ENCODE results near the gene SCARB2.

The SCARB2 gene

DNA sequence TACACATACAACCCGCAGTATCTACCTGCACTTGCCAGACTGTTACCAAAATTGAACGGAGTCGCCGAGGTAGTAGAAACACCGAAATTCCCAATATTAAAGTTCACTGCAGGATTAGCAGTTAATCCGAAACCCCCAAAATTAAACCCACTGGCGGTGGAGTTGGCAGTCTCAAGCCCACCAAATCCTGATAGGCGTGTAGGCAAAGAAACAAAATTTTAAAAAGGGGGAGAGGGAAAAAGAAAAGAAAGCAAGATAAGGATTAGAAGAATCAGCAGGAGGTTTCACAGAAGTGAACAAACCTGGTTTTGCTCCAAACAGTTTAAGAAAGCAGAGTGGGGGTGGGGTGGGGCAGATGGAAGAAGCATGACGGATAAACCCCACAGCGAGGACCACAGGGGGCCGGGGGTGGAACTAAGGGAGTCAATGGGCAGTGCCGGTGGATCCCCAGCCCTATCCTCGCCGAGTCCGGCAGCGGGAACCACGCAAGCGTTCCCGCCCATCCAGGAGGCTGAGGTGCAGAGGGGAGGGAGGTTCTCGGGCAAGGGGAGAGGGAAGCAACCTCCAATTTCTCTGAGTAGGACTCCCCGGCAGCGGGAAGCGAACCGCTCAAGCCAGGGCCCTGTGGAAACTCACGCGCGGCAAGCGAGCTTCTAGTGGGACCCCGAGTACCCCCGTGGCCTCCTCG lies 66.0 kb downstream of the SCARB2 start:
- ATAC-seq = peak; percentile 14 to 39

- ATAC-seq = no peak
Observed at GRCh38 chr4:76144546-76144945, 69.1 kb downstream of the SCARB2 start.

- ATAC-seq = no peak
Observed at GRCh38 chr4:76141241-76141640, 72.4 kb downstream of the SCARB2 start.

GRCh38 chr4:76127754-76128153 lies 85.9 kb downstream of the SCARB2 start:
- no peak for ATAC-seq

GRCh38 chr4:76125816-76126215 lies 87.8 kb downstream of the SCARB2 start:
- ATAC-seq = no peak

DNA sequence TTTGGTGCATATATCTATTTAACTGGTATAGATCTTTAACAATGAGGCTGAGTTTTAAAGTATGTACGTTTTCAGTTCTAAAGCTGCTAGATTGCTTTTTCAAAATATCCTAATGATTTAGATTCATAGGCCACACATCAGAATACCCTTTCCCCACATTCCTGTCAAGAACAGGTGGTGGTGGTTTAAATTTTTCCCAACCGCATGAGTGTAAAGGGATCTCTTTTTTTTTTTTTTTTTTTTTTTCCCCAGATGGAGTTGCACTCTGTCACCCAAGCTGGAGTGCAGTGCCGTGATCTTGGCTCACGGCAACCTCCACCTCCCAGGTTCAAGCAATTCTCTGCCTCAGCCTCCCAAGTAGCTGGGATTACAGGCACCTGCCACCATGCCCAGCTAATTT lies 93.4 kb downstream of the SCARB2 start:
- no peak for ATAC-seq

DNA sequence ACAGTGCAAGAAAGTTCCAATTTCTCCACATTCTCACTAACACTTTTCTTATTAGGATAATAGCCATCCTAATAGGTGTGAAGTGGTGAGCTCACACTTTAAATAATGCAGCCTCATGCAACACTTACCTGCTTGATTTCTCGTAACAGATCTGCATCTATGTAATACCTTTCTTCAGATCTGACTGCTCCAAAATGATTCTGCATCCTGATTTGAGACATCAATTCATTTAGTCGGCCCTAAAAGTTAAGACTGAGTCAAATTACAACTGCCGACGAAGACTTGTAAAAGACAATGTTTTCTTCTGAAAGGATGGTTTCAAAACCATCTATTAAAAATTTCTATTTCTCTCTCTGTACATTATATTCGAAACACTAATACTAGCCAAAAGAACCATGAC lies 96.1 kb downstream of the SCARB2 start:
- no peak for ATAC-seq

DNA sequence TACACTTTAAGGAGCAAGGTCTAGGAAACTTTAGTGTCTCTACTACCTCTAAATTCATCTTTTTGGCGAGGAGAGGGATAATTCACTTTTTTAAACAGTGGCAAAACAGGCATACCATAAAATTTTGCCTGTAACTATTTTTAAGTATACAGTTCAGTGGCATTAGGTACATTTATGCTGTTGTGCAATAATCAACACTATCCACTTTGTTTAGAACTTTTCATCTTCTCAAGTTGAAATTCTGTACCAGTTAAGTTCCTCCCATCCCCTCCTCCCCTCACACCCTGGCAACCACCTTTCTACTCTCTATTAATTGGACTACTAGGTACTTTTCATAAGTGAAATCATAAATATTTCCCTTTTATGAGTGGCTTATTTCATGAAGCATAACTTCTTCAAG lies 96.8 kb downstream of the SCARB2 start:
- ATAC-seq = no peak

All from activated CD4-positive, CD25-positive, alpha-beta regulatory T cell treated with anti-CD3 and anti-CD28 coated beads, Interleukin-2, amount 50 U/mL, for 24 hours (primary cell).